ENCODE measurements around the gene CCDC28B.
A peak's percentile ranks its signal among the peaks of the same experiment; 100 is the strongest.
"Not testable (repeated sequence)": the region's sequence is repeated elsewhere in the genome, so short reads cannot be mapped to it uniquely, and the experiment has no call there.

The CCDC28B gene

GRCh38 chr1:32200226-32201010, at the start of gene CCDC28B:
Gene CCDC28B, plus strand, starts transcription at chr1:32200595. Its CDS starts 1,341 bp downstream, at chr1:32201936.
- peak; percentile 49 for DNase-seq

DNA sequence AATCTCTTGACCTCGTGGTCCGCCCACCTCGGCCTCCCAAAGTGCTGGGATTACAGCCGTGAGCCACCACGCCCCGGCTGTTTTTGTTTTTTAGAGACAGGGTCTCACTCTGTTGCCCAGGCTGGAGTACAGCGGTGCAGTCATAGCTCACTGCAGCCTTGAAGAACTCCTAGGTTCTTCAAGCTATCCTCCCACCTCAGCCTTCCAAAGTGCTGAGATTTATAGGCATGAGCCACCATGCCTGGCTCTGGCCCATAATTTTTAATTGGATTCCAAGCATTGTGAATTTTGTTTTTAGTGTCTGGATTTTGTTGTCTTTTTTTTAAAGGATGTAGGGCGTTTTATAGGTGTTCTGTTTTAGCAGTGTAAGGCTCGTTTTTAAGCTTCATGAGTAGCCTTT, 49.5 kb upstream of the CCDC28B start:
- DNase-seq: no peak

GRCh38 chr1:32151319-32151787, 49.0 kb upstream of the CCDC28B start:
- DNase-seq: no peak

- no peak for DNase-seq
Observed at GRCh38 chr1:32159189-32159588, 41.2 kb upstream of the CCDC28B start.

- no peak for DNase-seq
Observed at GRCh38 chr1:32163405-32163804, 37.0 kb upstream of the CCDC28B start.

DNA sequence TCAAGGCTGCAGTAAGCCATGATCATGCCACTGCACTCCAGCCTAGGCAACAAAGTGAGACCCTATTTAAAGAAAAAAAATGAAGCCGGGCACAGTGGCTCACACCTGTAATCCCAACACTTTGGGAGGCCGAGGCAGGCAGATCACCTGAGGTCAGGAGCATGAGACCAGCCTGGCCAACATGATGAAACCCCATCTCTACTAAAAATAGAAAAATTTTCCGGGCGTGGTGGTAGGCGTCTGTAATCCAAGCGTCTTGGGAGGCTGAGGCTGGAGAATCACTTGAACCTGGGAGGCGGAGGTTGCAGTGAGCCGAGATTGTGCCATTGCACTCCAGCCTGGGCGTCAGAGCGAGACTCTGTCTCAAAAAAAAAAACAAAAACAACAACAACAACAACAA, 34.8 kb upstream of the CCDC28B start:
- not testable (repeated sequence) for DNase-seq

- no peak for DNase-seq
Observed at GRCh38 chr1:32170991-32171390, 29.4 kb upstream of the CCDC28B start.

DNA sequence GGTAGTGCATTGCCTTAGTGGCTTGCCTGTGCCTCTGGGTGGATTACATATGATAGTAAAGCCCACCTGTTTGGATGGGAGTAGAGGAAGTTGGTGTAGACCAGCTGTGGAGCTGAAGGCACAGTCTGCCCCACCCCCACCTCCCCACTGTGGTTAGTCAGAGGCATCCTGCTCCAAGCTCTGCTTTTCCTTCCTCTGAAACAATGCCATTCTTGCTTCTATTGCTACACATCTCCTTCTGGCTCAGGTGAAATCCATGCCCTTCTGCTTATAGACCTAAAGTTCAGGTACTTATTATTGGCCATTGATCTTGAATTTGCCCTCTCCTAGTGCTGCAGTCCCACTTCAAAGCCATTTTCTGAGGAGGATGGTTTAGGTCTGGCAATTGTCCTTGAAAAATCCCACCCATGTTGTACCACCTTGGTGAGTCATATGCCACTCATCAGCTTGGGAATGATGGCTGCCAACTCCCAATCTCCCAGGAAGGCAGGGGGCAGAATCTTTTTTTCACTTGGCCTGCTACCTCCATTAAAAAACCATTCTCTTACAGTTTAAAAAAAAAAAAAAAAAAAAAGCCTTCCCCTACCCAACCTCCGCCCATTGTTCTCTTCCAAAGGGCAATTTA, 27.7 kb upstream of the CCDC28B start:
- no peak for DNase-seq

DNA sequence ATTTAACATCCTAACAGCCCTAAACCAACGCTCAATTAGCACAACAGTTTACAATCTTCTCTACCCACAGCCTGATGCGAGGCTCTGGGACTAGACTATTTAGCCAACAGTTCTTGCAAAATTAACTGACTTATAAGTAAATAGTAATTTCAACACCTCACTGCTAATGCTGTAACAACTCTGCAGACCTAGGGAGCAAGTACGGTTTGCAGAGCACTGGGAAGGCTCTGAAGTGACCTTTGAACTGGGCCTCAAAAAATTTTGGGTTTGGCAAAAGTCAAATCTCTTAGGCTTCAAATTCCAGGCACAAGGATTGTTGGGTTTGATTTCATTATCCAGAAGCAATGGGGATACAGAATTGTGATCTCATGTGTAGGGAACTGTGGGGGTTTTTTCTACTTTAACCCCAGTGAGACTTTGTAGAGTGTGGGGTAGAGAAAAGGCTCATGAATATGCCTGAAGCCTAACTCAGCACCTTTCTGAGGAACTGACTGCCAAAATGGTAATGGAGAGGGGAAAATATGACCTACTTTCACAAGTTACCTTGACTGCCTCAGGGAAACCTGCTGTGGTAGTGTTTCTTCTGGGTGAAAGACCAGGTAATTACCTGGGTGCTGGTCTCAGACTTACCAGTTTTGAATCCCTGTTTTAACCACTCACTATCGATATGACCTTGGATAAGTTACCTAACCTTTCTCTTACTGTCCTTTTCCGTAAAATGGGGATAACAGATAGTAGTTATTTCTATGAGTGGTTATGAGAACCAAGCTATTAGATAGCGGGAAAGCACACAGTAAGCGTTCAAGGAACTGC, 21.8 kb upstream of the CCDC28B start:
- DNase-seq: no peak

- DNase-seq: no peak
Observed at GRCh38 chr1:32179193-32179442, 21.3 kb upstream of the CCDC28B start.

GRCh38 chr1:32179443-32180185, 20.8 kb upstream of the CCDC28B start, which contains the start of gene TXLNA:
Gene TXLNA, plus strand, starts transcription at chr1:32179675. Its CDS starts 671 bp downstream, at chr1:32180346.
- peak; percentile 95 for DNase-seq

GRCh38 chr1:32180186-32181060, 20.0 kb upstream of the CCDC28B start:
- peak; percentile 72 for DNase-seq

DNA sequence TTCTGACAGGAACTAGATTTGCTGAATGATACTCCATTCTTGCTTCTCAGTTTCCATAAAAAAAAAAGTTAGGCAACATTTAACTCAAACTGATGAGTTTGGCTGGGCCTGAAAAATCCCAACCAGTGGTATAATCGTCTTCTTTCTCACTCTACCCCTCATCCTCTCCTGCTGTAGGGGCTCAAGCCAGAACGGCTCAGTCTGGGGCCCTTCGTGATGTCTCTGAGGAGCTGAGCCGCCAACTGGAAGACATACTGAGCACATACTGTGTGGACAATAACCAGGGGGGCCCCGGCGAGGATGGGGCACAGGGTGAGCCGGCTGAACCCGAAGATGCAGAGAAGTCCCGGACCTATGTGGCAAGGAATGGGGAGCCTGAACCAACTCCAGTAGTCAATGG, 19.3 kb upstream of the CCDC28B start:
- no peak for DNase-seq

DNA sequence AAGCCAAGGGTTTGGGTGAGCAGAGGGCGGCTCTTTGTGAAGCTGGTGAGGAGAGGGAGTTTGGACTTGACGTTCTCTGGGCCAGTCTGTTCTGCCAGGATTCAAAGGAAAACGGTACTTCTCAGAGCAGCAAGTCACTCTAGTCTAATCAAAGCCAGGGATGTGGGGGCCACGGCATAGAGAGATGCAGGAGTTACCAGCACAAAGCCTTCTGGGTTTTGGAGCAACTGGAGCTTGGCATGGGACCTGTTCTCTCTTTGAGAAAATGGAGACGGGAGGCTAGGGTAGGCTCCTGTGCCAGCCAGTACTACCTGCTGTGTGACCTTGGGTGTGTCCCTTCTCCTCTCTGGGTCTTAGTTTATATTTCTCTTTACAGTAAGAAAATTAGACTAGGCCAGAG, 18.8 kb upstream of the CCDC28B start:
- no peak for DNase-seq

DNA sequence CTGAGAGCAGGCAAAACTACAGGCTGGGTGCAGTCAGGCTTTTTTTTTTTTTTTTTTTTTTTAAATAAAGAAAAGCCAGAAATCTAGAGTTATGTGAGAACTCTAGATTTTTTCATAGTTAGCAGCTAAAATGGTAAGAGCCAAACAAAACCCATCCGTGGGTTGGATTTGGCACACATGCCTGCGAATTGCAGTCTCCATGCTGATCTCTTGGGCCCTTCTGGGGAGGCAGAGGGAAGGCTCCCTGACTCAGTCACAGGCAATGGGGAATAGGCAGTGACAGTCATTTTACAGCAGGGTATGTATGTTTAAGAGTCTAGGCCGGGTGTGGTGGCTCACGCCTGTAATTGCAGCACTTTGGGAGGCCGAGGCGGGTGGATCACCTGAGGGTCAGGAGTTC, 18.3 kb upstream of the CCDC28B start:
- DNase-seq: no peak

DNA sequence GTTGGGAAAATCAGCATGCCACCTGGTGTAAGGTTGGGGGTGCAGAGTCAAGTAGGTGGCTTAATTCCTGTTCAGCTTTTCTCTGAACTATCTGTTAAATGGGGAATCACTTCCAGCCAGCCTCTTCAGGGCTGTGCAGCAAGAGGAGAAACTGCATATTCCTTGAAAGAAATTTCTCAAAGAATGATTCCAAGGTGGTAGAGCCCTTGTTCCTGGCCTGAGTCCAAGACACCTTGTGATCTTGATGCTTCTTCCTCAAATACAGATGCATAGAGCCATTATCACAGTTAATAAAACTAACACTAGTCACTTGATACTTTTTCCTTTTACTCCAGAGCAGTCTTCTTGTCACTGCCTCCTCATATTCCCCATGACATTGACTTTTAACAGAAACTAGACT, 15.7 kb upstream of the CCDC28B start:
- no peak for DNase-seq

DNA sequence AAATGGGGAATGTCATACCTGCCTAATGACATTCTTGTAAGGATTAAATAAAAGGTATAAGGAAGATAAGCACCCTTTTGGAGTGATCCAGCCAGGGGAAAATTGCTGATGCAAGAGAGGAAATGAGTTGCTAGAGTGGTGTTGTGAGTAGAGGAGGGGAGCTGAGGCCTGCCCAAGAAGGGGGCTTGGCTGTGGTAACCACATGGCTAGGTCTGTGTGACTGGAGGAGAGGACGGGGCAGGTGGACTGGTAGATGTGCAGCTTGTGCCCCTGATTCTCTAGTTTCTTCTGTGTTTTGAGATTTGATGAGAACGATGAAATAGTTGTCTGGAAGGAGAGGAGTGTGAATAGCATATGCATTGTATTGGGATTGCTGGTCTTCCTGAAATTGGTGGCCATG, 14.3 kb upstream of the CCDC28B start:
- no peak for DNase-seq

- DNase-seq: no peak
Observed at GRCh38 chr1:32186491-32186890, 13.9 kb upstream of the CCDC28B start.

GRCh38 chr1:32187850-32188249, 12.5 kb upstream of the CCDC28B start:
- DNase-seq: no peak

GRCh38 chr1:32192220-32192948, 8.0 kb upstream of the CCDC28B start:
- no peak for DNase-seq

DNA sequence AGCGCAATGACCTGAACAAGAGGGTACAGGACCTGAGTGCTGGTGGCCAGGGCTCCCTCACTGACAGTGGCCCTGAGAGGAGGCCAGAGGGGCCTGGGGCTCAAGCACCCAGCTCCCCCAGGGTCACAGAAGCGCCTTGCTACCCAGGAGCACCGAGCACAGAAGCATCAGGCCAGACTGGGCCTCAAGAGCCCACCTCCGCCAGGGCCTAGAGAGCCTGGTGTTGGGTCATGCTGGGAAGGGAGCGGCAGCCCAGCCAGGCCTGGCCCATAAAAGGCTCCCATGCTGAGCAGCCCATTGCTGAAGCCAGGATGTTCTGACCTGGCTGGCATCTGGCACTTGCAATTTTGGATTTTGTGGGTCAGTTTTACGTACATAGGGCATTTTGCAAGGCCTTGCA, 5.4 kb upstream of the CCDC28B start:
- no peak for DNase-seq

Data from activated CD4-positive, alpha-beta T cell treated with anti-CD3 and anti-CD28 coated beads, Interleukin-2, amount 50 U/mL, for 16 hours (primary cell).